Activated T-helper 1 cell treated with anti-CD3 and anti-CD28 coated beads, Interleukin-2, amount 50 U/mL, for 16 hours (primary cell): ENCODE measurements around the gene SAAL1.

Source experiments
- DNase-seq, 2 donors: peaks; one replicate each; pipeline ENCODE4 v3.0.0-alpha.2; 2020; ENCODE audit warnings: low read depth in 1 of 2, low spot score in 1 of 2

The SAAL1 gene

DNA sequence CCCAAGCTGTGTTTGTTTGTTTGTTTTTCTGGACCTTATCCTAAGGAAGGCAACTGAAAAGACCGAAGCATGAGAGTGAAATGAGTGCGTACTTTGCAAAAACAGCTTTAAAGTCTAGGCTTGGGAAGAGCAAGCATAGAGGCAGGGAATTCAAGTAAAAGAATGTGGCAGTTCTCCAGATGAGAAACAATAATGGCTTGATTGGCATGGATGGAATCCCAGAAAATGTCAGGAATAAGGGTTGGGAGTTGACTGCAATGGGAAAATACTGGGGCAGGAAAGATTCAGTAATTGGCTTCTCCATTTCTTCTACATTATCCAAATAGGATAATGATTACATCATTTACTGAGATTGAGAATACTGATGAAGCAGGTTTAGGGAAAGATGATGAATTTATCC is 17.5 kb downstream of the SAAL1 start:
- no peak for DNase-seq

DNA sequence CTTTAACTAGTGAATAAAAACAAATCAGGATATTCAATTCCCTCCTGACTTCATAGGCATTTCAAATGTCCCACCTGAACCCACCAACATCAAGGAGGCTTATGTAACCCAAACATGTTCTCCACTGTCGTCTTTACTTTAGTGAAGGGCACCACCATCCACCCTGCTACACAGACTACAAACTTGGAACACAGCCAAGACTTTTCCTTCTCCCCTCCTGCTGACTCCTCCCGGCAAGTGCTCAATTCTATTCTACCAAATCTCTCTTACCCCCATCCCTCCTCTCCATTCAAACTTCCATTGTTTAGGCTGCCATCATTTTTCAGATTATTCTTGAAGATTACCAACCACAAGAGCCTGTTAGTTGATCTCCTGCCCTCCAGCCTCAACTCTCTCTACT is 24.3 kb downstream of the SAAL1 start:
- no peak for DNase-seq

DNA sequence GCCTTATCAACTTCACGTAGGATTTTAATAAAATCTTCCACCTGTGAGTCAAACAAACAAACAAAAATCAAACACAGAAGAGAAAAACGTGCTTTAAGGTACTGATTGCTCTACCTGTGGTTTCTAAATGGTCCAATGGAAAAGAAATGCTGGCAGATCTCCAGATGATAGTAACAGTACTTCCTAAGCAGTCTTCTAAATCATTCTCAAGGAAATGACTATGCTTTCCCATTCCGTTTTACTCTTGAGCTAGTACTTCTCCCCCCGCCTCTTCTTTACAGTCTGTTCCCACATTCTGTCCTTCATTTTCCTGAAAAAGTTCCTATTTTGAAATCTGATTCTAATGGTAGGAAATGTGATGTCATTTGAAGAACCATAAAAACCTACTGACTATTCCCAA is 25.4 kb downstream of the SAAL1 start:
- no peak for DNase-seq

DNA sequence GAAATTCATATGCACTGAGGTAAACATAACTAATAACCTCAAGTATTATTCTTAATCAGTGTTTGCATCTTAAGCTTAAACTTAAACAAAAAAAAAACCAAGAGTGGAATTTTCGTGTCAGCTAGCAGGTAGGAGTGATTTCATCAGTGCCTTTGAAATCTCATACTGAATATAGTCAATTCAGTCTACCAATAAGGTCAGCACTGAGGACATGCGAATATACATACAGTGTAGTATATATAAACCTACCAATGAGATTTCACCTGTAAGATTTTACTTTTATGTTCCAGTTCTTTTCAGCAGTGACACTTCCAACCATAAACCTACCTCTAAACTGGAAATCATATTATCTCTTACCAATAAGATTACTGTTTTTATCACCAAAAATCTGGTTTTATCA is 27.0 kb downstream of the SAAL1 start:
- DNase-seq = no peak

DNA sequence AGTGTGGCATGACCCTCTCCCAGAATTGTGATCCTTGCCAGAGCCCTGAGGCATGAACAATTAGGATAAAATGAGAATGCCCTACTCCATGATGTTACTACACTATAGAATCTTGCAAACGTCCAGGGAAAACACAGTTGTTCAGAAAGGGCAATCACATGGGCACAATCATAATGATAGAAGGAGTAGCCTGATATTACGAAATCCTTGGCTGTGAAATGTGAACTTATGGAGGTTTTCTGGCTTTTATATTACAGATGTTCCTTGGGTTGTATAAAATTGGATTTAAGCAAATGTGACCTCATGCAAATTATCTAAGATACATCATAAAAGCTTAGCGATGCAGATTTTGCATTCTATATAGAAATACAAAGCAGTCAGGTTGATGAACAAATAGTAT is 30.4 kb downstream of the SAAL1 start:
- no peak for DNase-seq

DNA sequence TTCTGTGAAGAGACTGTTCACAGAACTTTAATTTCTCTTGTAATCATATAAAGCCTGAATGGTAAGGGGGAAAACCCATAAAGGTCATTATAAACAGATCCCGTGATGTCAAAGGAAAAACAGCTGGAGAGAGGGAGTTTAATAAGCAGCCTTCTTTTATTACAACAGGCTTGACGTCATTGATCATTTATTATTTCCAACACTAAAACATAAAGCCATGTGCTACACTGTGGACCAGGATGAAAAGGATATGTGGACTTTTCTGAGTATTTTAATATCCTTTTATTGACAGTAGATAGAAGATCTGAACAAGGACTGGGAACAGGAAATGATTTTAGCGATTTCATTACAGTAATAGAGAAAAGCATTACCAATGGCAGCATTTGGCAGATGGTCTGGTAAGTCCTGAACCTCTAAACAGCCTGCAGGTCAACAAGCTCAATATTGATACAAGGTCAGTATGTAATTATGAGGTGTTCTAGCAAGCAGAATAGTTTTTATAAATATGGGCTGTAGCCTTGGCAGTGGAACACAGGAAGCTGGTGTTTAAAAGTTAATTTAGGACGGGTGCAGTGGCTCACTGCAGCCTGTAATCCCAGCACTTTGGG is 34.7 kb downstream of the SAAL1 start:
- DNase-seq = no peak

DNA sequence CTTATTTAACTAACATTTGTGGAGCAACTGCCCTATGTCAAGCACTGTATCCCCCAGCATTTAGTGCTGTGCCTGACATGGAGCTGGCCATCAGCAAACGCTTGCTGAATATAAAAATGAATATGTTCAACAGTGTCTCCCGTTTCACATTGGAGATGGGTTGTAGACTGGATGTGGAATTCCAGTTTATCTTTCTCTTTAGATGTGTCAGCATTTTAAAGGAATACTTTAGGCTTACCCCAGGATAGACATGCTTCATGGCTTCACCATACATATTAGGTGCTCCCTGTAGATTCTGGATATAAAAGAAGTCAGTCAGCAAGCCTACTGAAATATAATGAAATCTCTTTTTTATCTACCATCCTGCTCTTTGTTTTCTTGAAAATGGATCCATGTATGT is 38.5 kb downstream of the SAAL1 start:
- no peak for DNase-seq

DNA sequence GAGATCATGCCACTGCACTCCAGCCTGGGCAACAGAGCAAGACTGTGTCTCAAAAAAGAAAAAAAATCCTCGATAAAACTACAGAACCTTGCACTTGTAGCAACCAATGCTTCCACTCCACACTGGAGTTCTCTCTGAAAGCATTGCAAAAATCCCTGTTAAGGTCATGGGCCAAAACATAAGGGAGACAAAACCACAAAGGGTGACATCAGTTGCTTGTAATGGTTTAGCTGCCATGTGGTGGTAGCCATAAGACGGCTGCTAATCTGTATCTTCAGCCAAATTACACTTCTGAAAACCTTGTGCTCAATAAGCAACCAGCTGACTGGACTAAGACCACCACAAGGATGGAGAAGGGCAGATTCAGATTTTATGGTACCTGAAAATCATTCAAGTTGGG is 39.3 kb downstream of the SAAL1 start:
- no peak for DNase-seq

DNA sequence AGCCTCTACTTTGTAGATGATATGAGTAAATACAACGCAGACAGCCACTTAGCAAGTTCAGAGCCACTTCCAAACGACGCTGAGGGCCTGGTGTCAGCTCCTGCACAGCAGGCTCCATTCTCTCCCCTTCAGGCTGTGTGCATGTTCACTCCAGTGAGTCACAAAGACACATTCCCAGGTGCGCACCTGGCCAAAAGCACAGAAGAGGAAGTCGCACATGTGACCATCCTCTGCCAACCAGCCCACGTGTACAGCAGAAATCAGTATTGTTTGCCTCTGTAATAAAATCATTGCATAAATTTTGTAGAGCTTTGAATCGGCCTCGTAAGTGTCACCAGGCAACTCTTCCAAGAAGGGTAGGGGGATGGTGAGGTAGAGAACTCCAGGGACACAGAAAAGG is 40.3 kb downstream of the SAAL1 start:
- DNase-seq = no peak

DNA sequence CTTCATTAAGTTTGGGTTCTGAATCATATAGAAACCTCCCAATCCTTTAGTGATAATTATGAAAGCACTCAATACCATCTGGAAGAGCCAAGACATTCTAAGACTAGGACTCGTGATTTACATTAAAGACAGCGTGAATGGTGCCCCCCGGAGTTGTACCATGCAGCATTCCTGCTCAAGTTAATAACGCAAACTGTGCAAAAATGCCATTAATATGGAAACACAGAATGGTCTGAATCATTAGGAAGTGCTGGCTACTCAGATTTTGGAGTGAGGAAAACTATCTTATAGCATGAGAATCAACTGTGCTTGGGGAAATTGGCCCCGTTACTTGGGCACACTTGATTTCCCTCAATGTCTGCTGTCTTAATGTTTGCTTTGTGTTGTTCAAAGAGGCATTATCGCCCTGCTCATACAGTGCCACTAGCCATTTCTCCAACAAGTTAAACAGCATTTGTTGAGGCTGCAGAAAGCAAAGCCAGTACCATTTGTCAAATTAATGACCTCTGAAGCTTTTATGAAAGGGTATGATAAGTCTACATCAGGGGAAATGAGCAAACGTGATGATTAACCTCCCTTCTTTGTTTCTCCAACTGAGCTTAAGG is 41.3 kb downstream of the SAAL1 start:
- DNase-seq = no peak

DNA sequence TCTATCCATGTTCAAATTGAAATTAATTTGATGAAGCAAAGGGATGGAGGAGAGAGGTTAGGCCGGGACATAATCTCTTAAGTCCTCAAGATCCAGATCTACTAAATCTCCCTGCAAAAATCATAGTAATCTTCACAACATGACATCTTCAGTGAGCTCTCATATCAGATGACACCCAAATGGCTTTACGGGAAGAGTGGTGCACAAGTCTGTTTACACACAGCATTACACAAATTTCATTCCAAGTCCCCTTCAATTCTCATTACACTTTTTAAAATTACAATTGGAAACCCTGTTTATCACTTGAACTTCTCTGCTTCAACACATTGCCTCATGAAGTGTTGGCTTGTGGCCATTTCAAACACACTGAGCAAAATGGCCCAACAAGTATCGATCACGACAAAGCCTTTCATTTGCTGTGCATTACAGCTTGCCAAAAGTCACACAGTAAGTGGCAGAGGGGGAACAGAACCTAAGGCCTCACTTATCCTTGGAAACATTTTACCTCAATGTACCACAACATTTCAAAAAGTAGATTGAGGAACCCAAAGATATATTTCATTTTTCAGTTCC is 41.9 kb downstream of the SAAL1 start:
- no peak for DNase-seq

DNA sequence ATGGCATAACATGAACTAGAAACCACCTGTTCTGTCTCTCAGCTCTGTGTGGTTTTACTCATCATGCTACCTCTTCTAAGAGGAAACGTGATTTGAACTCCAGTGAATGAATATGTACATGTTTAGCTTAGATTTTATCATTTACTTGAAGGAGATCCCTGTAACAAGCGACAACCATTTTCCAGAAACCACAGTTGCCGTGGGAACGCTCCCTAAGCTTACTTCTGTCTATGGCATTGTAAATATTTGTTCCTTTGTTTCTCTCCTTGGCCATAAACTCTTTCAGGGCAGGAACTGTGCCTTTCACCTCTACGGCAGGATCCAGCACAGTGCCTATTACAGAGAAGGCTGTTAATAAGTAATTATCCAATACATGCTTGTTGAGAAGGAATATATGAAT is 42.8 kb downstream of the SAAL1 start:
- no peak for DNase-seq

DNA sequence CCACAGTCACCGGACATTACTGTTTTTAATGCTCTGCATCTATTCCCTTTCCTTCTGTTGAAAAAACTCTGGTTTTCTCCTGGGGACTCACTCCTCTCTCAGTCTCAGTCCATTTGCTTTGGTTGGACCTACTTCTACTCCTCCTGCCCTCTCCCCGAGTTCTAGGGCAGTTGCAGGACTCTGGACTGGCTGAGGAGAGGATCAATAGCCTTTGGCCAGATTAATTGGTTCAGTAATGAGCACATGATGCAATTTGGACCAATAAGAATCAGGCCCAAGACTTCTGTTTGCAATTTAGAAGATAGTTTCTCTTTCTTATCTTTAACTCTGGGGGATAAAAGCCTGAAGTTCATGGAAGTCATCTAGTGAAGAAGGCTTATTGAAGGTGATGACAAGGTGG is 44.5 kb downstream of the SAAL1 start:
- no peak for DNase-seq

DNA sequence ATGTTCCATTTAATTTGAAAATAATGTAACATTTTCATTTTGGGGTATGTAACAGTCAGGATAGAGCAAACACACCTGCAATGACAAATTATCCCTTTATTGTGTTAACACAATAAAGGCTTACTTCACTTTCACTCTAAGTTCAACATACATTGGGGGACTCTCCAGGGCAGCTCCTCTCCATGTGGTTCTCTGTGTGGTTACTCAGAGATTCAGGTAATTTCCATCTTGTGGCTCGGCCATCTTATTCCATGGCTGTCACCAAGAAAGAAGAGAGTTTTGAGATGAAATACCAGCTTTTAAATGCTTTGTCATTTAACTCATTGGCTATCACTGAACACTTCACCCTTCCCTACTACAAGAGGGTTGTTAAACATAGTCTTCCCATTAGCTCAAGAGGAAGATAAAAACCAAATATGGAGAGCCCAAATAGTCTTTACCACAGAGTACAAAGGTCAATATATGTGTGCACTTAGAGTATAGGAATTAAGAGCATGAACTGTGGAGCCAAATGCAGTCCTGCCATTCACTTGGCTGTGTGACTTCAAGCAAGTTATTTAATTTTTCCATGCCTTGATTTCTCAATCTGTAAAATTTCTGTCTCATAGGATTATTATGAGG is 49.2 kb downstream of the SAAL1 start:
- DNase-seq = no peak

DNA sequence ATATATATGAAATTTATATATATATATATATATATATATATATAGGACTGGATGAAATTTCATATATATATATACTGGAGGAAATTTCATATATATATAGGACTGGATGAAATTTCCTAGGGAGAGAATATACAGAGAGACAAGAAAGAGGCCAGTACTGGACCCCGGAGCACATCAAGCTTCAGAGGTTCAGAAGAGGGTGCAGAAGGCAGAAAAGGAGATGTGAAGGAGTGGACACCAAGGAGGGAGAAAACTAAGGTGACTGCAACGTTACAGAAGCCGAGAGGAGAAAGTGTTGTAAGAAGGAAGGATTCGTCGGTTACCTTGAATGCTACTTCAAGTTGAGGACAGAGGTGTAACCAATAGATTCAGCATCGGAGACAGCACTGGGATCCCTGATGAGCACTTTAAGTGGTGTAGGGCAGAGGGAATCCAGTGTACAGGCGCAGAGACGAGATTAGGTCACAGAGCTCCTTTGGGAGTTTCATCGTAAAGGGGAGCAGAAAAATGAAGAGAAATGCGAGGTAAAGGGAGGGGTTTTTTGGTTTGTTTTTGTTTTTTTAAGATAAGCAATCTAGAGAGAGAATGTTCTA is 51.3 kb downstream of the SAAL1 start:
- DNase-seq = no peak

DNA sequence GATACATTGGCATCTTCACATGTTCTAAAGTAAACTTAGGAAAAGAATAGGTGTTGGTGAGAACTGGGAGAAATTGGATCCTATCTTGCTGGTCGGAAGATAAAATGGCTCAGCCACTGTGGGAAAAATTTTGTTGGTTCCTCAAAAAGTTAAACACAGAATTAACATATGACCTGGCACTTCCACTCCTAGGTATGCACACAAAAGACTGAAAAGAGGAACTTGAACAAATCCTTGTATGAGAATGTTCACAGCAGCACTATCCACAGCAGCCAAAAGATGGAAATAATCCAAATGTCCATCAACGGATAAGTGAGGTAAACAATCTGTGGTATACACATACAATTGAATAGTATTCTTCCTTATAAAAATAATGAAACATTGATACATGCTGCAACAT is 55.0 kb downstream of the SAAL1 start:
- DNase-seq = no peak

DNA sequence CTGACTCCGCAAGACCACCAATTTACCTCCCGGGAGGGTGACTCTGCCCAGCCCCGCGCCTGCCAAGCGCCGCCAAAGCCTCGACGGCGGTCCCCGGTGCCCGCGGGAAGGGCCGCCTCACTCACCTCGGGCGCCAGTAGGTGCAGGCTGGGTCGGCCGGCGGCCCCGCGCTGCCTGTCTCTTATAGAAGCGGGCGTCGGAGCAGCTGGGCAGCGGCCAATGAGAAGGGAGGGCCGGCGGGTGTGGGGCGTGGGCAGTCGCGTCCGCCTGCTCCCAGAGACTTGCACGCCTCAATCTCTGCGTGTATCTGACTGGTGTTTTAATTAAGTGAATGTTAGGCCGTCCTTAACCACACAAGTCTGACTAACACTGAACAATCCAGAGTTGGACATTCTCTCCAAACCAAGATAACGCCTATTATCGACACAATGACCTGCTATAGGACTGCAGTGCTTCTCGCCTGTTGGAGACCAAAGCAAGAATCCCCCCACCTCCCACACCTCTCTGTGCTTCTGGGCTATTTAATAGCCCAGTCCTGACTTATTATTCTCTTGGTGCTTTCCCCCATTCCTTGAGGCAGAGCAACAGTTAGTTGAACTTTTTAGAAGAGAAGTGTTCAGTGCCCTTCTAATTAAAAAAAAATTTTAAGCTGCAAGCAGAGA is 59.6 kb downstream of the SAAL1 start, which contains the start of gene TPH1:
TPH1 (minus strand) TSS at position 154 of the 662 bp plus-strand sequence. CDS start 5,507 bp downstream, outside the sequence.
- no peak for DNase-seq

DNA sequence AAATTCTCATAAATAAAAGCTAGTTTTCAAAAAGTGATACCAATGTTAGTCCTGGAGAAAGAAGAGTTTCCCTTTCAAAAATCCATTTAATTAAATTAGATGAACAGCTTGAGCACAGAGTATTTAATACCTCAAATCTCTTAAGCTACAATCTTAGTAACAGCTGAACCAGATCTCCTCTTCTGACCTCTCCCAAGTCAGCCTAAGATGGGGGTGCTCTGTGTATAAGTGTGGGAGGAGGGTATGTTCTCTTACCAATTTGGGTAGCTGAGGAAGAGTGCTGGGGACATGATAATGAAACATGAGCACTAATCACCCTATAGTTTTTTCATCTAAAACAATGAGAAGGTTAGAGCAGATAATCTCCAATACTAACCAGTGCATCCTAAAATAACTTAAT is 69.4 kb downstream of the SAAL1 start:
- DNase-seq = no peak
